SK-N-SH treated with all-trans-retinoic acid at 6 μM for 48 hours (cell line): Measurements from ENCODE around the gene SEMA4C.

Experiments
- ATAC-seq: fragments of 200-7000 bp; cut with Tn5 transposase; 3 replicates; pipeline ENCODE4 v1.9.1; 2020; ENCODE audit warnings: mild to moderate bottlenecking, moderate library complexity
- ARNTL ChIP-seq: fragments of 450-650 bp; formaldehyde crosslinking; IDR thresholded peaks from 2 replicates; pipeline ENCODE4 v1.5.0; 2020; ENCODE audit warnings: low read depth, mild to moderate bottlenecking, moderate library complexity, borderline replicate concordance
- CSDC2 ChIP-seq: fragments of 250-450 bp; sonication (Bioruptor Pico); IDR thresholded peaks from 2 replicates; pipeline ENCODE4 v1.5.0; 2020; ENCODE audit warnings: mild to moderate bottlenecking, moderate library complexity
- ESRRG ChIP-seq: fragments of 250-450 bp; sonication (Bioruptor Pico); IDR thresholded peaks from 2 replicates; pipeline ENCODE4 v1.6.1; 2021; ENCODE audit warnings: mild to moderate bottlenecking
- GLIS3 ChIP-seq: fragments of 250-450 bp; sonication (Bioruptor Pico); IDR thresholded peaks from 2 replicates; pipeline ENCODE4 v1.5.0; 2020; ENCODE audit warnings: mild to moderate bottlenecking, moderate library complexity
- ISL1 ChIP-seq: fragments of 250-450 bp; sonication (Bioruptor Pico); IDR thresholded peaks from 2 replicates; pipeline ENCODE4 v2.1.2; 2022; ENCODE audit warnings: mild to moderate bottlenecking, moderate library complexity
- PPARA ChIP-seq: fragments of 250-450 bp; sonication (Bioruptor Pico); IDR thresholded peaks from 2 replicates; pipeline ENCODE4 v1.5.0; 2020; ENCODE audit warnings: mild to moderate bottlenecking, borderline replicate concordance
- RARB ChIP-seq: fragments of 250-450 bp; sonication (Bioruptor Pico); IDR thresholded peaks from 2 replicates; pipeline ENCODE4 v1.8.0; 2021; ENCODE audit warnings: mild to moderate bottlenecking, moderate library complexity
- TCF4 ChIP-seq: fragments of 250-450 bp; sonication (Bioruptor Pico); IDR thresholded peaks from 2 replicates; pipeline ENCODE4 v1.8.0; 2021; ENCODE audit warnings: mild to moderate bottlenecking, moderate library complexity, borderline replicate concordance
- TOX ChIP-seq: fragments of 250-450 bp; sonication (Bioruptor Pico); IDR thresholded peaks from 2 replicates; pipeline ENCODE4 v1.8.0; 2021; ENCODE audit warnings: mild to moderate bottlenecking, moderate library complexity, borderline replicate concordance
- ZC3H10 ChIP-seq: fragments of 250-450 bp; sonication (Bioruptor Pico); IDR thresholded peaks from 2 replicates; pipeline ENCODE4 v1.5.1; 2021; ENCODE audit warnings: mild to moderate bottlenecking, moderate library complexity
- ZFP3 ChIP-seq: fragments of 250-450 bp; sonication (Bioruptor Pico); IDR thresholded peaks from 2 replicates; pipeline ENCODE4 v1.5.0; 2020; ENCODE audit warnings: mild to moderate bottlenecking, moderate library complexity
- ZNF565 ChIP-seq: fragments of 450-650 bp; formaldehyde crosslinking; conservative IDR thresholded peaks from 2 replicates; pipeline ENCODE4 v1.5.0; 2020; ENCODE audit warnings: low read depth, mild to moderate bottlenecking, moderate library complexity
- ZNF70 ChIP-seq: fragments of 450-650 bp; formaldehyde crosslinking; IDR thresholded peaks from 2 replicates; pipeline ENCODE4 v1.5.0; 2020; ENCODE audit warnings: mild to moderate bottlenecking, moderate library complexity
- TF ChIP-seq, protein P1 (sequence below): fragments of 250-450 bp; sonication (Bioruptor Pico); IDR thresholded peaks from 2 replicates; pipeline ENCODE4 v1.8.0; 2021; ENCODE audit warnings: low read depth, mild to moderate bottlenecking, moderate library complexity, borderline replicate concordance
- TF ChIP-seq, protein P2 (sequence below): fragments of 250-450 bp; sonication (Bioruptor Pico); IDR thresholded peaks from 2 replicates; pipeline ENCODE4 v1.5.1; 2020; ENCODE audit warnings: low read depth, mild to moderate bottlenecking, moderate library complexity
- TF ChIP-seq, protein P3 (sequence below): fragments of 250-450 bp; sonication (Bioruptor Pico); IDR thresholded peaks from 2 replicates; pipeline ENCODE4 v1.8.0; 2020; ENCODE audit warnings: mild to moderate bottlenecking, moderate library complexity, borderline replicate concordance
- TF ChIP-seq, protein P4 (sequence below): fragments of 250-450 bp; sonication (Bioruptor Pico); IDR thresholded peaks from 2 replicates; pipeline ENCODE4 v1.5.0; 2020; ENCODE audit warnings: mild to moderate bottlenecking, moderate library complexity

The SEMA4C gene

DNA sequence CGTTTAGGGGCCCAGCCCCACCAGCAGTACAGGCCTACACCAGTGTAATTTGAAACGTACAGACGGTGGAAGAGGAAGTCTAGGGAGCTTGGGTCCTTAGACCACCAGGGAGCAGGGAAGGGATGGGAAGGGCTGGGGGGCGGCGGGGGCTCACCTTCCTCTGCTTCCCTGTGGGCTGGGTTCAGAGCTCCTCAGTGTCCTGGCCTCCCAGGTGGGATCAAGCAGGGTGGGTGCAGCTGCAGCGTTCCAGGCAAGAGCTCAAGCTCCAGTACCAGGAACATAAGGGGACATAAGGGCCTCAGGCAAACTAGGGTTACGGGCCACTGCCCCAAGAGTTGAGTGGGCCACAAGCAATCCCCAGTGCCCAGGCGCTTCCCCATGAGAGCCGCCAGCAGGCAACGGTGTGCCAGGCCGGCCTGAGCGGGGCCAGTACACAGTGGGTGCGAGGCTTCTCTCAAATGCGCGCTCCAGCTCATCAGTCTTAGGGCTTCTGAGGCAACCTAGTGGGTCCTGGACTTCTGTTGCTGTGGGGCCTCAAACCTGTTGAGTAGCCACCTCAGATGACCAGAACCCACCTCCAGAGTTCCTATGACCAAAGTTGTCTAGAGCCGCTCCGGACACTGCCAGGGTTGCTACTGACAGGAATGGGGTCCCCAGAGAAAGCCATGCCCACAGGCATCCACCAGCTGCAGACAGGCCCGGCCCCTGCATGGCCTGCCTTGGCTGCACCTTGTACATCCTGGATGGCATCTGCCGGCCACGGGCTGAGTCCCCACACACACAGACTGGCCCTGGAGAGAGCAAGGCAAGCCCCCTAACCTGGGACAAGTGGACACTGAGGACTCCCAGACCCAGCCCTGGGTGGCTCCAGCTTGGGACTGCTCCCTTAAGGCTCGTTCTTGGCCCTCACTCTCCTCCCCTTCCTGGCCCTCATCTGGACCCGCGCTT, 31.3 kb downstream of the SEMA4C start:
- ATAC-seq: no peak
- TF ChIP-seq TOX (CRISPR knock-in tag) (no peak), RARB (CRISPR knock-in tag) (no peak), ARNTL (no peak), ZNF565 (no peak), ZNF70 (CRISPR knock-in tag) (no peak), ISL1 (no peak), ZC3H10 (CRISPR knock-in tag) (no peak), PPARA (CRISPR knock-in tag) (no peak)
- TF ChIP-seq, protein P1, sequence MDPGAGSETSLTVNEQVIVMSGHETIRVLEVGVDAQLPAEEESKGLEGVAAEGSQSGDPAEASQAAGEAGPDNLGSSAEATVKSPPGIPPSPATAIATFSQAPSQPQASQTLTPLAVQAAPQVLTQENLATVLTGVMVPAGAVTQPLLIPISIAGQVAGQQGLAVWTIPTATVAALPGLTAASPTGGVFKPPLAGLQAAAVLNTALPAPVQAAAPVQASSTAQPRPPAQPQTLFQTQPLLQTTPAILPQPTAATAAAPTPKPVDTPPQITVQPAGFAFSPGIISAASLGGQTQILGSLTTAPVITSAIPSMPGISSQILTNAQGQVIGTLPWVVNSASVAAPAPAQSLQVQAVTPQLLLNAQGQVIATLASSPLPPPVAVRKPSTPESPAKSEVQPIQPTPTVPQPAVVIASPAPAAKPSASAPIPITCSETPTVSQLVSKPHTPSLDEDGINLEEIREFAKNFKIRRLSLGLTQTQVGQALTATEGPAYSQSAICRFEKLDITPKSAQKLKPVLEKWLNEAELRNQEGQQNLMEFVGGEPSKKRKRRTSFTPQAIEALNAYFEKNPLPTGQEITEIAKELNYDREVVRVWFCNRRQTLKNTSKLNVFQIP (CRISPR knock-in tag): no peak
- TF ChIP-seq, protein P2, sequence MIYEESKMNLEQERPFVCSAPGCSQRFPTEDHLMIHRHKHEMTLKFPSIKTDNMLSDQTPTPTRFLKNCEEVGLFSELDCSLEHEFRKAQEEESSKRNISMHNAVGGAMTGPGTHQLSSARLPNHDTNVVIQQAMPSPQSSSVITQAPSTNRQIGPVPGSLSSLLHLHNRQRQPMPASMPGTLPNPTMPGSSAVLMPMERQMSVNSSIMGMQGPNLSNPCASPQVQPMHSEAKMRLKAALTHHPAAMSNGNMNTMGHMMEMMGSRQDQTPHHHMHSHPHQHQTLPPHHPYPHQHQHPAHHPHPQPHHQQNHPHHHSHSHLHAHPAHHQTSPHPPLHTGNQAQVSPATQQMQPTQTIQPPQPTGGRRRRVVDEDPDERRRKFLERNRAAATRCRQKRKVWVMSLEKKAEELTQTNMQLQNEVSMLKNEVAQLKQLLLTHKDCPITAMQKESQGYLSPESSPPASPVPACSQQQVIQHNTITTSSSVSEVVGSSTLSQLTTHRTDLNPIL (CRISPR knock-in tag): no peak
- TF ChIP-seq, protein P3, sequence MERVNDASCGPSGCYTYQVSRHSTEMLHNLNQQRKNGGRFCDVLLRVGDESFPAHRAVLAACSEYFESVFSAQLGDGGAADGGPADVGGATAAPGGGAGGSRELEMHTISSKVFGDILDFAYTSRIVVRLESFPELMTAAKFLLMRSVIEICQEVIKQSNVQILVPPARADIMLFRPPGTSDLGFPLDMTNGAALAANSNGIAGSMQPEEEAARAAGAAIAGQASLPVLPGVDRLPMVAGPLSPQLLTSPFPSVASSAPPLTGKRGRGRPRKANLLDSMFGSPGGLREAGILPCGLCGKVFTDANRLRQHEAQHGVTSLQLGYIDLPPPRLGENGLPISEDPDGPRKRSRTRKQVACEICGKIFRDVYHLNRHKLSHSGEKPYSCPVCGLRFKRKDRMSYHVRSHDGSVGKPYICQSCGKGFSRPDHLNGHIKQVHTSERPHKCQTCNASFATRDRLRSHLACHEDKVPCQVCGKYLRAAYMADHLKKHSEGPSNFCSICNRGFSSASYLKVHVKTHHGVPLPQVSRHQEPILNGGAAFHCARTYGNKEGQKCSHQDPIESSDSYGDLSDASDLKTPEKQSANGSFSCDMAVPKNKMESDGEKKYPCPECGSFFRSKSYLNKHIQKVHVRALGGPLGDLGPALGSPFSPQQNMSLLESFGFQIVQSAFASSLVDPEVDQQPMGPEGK: no peak
- TF ChIP-seq, protein P4, sequence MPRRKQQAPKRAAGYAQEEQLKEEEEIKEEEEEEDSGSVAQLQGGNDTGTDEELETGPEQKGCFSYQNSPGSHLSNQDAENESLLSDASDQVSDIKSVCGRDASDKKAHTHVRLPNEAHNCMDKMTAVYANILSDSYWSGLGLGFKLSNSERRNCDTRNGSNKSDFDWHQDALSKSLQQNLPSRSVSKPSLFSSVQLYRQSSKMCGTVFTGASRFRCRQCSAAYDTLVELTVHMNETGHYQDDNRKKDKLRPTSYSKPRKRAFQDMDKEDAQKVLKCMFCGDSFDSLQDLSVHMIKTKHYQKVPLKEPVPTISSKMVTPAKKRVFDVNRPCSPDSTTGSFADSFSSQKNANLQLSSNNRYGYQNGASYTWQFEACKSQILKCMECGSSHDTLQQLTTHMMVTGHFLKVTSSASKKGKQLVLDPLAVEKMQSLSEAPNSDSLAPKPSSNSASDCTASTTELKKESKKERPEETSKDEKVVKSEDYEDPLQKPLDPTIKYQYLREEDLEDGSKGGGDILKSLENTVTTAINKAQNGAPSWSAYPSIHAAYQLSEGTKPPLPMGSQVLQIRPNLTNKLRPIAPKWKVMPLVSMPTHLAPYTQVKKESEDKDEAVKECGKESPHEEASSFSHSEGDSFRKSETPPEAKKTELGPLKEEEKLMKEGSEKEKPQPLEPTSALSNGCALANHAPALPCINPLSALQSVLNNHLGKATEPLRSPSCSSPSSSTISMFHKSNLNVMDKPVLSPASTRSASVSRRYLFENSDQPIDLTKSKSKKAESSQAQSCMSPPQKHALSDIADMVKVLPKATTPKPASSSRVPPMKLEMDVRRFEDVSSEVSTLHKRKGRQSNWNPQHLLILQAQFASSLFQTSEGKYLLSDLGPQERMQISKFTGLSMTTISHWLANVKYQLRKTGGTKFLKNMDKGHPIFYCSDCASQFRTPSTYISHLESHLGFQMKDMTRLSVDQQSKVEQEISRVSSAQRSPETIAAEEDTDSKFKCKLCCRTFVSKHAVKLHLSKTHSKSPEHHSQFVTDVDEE (CRISPR knock-in tag): no peak

DNA sequence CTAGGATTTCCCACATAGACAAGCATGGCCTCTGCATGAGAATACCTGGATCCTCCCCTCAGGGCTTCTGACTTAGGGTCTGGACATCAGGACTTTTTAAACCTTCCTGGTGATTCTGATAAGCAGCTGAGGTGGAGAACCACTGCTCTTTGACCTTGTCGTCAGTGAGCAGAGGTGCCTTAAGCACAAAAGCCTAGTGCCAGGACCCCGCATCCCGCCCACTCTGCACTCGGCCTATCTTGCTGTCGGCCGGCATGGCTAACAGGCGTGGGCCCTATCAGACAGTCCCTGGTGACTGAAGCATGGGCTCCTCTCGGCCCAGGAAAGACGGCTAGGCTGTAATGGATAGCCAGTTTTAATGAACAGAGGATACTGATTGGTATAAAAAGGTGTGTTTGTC, 32.3 kb downstream of the SEMA4C start:
- ATAC-seq: no peak
- TF ChIP-seq PPARA (CRISPR knock-in tag): no peak
- TF ChIP-seq, protein P1 (CRISPR knock-in tag): no peak
- TF ChIP-seq, protein P2 (CRISPR knock-in tag): no peak
- no peak for TF ChIP-seq GLIS3 (CRISPR knock-in tag)
- no peak for TF ChIP-seq ZNF565
- no peak for TF ChIP-seq ESRRG (CRISPR knock-in tag)
- TF ChIP-seq ZNF70 (CRISPR knock-in tag): no peak

DNA sequence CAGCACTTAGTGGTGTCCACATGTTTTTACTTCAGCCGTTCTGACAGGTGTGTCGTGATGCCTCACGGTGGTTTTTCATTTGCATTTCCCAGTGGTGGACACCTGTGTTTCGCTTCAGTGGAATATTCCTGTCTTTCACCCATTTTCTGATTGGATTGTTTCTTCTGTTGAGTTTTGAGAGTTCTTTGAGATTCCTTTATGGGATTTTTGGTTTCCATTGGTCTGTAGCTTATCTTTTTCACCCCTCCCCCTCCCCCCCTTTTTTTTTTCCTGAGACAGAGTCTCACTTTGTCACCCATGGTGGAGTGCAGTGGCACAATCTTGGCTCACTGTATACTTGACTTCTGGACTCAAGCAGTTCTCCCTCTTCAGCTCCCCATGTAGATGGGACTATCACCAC, 34.0 kb downstream of the SEMA4C start:
- TF ChIP-seq ZFP3 (no peak), PPARA (CRISPR knock-in tag) (no peak), CSDC2 (CRISPR knock-in tag) (no peak), ARNTL (no peak), ISL1 (no peak), TCF4 (no peak)
- TF ChIP-seq, protein P3: no peak
- no peak for ATAC-seq
